ENCODE results near the gene FFAR2. TPM values are rescaled to one million over a fixed set of nuclear protein-coding genes. Genes with fewer than 3 reads are reported as not detected.
"Not testable (repeated sequence)": the region's sequence is repeated elsewhere in the genome, so short reads cannot be mapped to it uniquely, and the experiment has no call there.

The FFAR2 gene
- total and polyA plus RNA-seq, 4 donors = 0.15 to 2.0 (median 1.2) TPM; not detected in 1

- Histone ChIP-seq H3K4me3 (ENCODE audit: low read length in 2 of 2) (no peak overlapping the region), H3K36me3 (ENCODE audit: control insufficient read depth in 1 of 2, insufficient read depth in 2 of 2, low read length in 1 of 2) (no peaks in the 10 kb centered on the region), H3K4me1 (ENCODE audit: control insufficient read depth in 1 of 2, insufficient read depth in 2 of 2, low read length in 2 of 2) (no peaks in the 10 kb centered on the region), H3K27me3 (ENCODE audit: control insufficient read depth in 1 of 2, insufficient read depth in 2 of 2, low read length in 1 of 2) (no peaks in the 10 kb centered on the region), H3K9me3 (ENCODE audit: control insufficient read depth, low read length) (no peaks in the 10 kb centered on the region), H3K27ac (ENCODE audit: low read depth in 1 of 2, low read length in 2 of 2) (no peak overlapping the region)
- ATAC-seq (ENCODE audit: low FRiP score) (no peak), DNase-seq (no peak)
- 84 to 89% methylated on average over 5 of the region's 5 CpGs for WGBS, 2 donors
- intact Hi-C loops (cut with DNase I) = no loop called here
Observed at GRCh38 chr19:35457173-35457572, 9.1 kb downstream of the FFAR2 start.

GRCh38 chr19:35458192-35458591 lies 10.1 kb downstream of the FFAR2 start:
- Histone ChIP-seq H3K9me3 (ENCODE audit: control insufficient read depth, low read length) (no peaks in the 10 kb centered on the region), H3K27ac (ENCODE audit: low read depth in 1 of 2, low read length in 2 of 2) (no peak overlapping the region), H3K27me3 (ENCODE audit: control insufficient read depth in 1 of 2, insufficient read depth in 2 of 2, low read length in 1 of 2) (no peaks in the 10 kb centered on the region), H3K36me3 (ENCODE audit: control insufficient read depth in 1 of 2, insufficient read depth in 2 of 2, low read length in 1 of 2) (no peaks in the 10 kb centered on the region), H3K4me1 (ENCODE audit: control insufficient read depth in 1 of 2, insufficient read depth in 2 of 2, low read length in 2 of 2) (no peaks in the 10 kb centered on the region), H3K4me3 (ENCODE audit: low read length in 2 of 2) (no peak overlapping the region)
- DNase-seq (no peak), ATAC-seq (ENCODE audit: low FRiP score) (no peak)
- WGBS, 2 donors = 70 to 88% methylated on average over 1 of the region's 1 CpG
- intact Hi-C loops (cut with DNase I) = no loop called here

- intact Hi-C loops (cut with DNase I) = no loop called here
- H3K4me1 ChIP-seq (ENCODE audit: control insufficient read depth in 1 of 2, insufficient read depth in 2 of 2, low read length in 2 of 2) = no peaks in the 10 kb centered on the region
- no peaks in the 10 kb centered on the region for H3K27me3 ChIP-seq (ENCODE audit: control insufficient read depth in 1 of 2, insufficient read depth in 2 of 2, low read length in 1 of 2)
- no peaks in the 10 kb centered on the region for H3K9me3 ChIP-seq (ENCODE audit: control insufficient read depth, low read length)
- ATAC-seq (ENCODE audit: low FRiP score) = peak; percentile 36
- no peaks in the 10 kb centered on the region for H3K36me3 ChIP-seq (ENCODE audit: control insufficient read depth in 1 of 2, insufficient read depth in 2 of 2, low read length in 1 of 2)
- no peak overlapping the region for H3K4me3 ChIP-seq (ENCODE audit: low read length in 2 of 2)
- WGBS, 2 donors = 56 to 59% methylated on average over 10 of the region's 10 CpGs
- H3K27ac ChIP-seq (ENCODE audit: low read depth in 1 of 2, low read length in 2 of 2) = no peak overlapping the region
- no peak for DNase-seq
Observed at GRCh38 chr19:35458731-35459391, 10.8 kb downstream of the FFAR2 start.

GRCh38 chr19:35459414-35460082 lies 11.5 kb downstream of the FFAR2 start:
- Histone ChIP-seq H3K4me1 (ENCODE audit: control insufficient read depth in 1 of 2, insufficient read depth in 2 of 2, low read length in 2 of 2) (no peaks in the 10 kb centered on the region), H3K4me3 (ENCODE audit: low read length in 2 of 2) (no peak overlapping the region), H3K36me3 (ENCODE audit: control insufficient read depth in 1 of 2, insufficient read depth in 2 of 2, low read length in 1 of 2) (no peaks in the 10 kb centered on the region), H3K27me3 (ENCODE audit: control insufficient read depth in 1 of 2, insufficient read depth in 2 of 2, low read length in 1 of 2) (no peaks in the 10 kb centered on the region), H3K9me3 (ENCODE audit: control insufficient read depth, low read length) (no peaks in the 10 kb centered on the region), H3K27ac (ENCODE audit: low read depth in 1 of 2, low read length in 2 of 2) (no peak overlapping the region)
- WGBS, 2 donors = 42 to 46% methylated on average over 14 of the region's 14 CpGs
- DNase-seq (peak in 1 of 2 donors; percentile 77), ATAC-seq (ENCODE audit: low FRiP score) (peak; percentile 33)
- intact Hi-C loops (cut with DNase I) = no loop called here

- DNase-seq (no peak), ATAC-seq (ENCODE audit: low FRiP score) (no peak)
- Histone ChIP-seq H3K4me1 (ENCODE audit: control insufficient read depth in 1 of 2, insufficient read depth in 2 of 2, low read length in 2 of 2) (no peaks in the 10 kb centered on the region), H3K36me3 (ENCODE audit: control insufficient read depth in 1 of 2, insufficient read depth in 2 of 2, low read length in 1 of 2) (no peaks in the 10 kb centered on the region), H3K9me3 (ENCODE audit: control insufficient read depth, low read length) (no peaks in the 10 kb centered on the region), H3K27me3 (ENCODE audit: control insufficient read depth in 1 of 2, insufficient read depth in 2 of 2, low read length in 1 of 2) (no peaks in the 10 kb centered on the region), H3K4me3 (ENCODE audit: low read length in 2 of 2) (no peak overlapping the region), H3K27ac (ENCODE audit: low read depth in 1 of 2, low read length in 2 of 2) (no peak overlapping the region)
- intact Hi-C loops (cut with DNase I) = no loop called here
- 88% methylated on average over 10 of the region's 10 CpGs for WGBS, 2 donors
Observed at GRCh38 chr19:35460608-35461007, 12.6 kb downstream of the FFAR2 start.

- Histone ChIP-seq H3K4me1 (ENCODE audit: control insufficient read depth in 1 of 2, insufficient read depth in 2 of 2, low read length in 2 of 2) (no peaks in the 10 kb centered on the region), H3K27ac (ENCODE audit: low read depth in 1 of 2, low read length in 2 of 2) (no peak overlapping the region), H3K27me3 (ENCODE audit: control insufficient read depth in 1 of 2, insufficient read depth in 2 of 2, low read length in 1 of 2) (no peaks in the 10 kb centered on the region), H3K4me3 (ENCODE audit: low read length in 2 of 2) (no peak overlapping the region), H3K9me3 (ENCODE audit: control insufficient read depth, low read length) (no peaks in the 10 kb centered on the region), H3K36me3 (ENCODE audit: control insufficient read depth in 1 of 2, insufficient read depth in 2 of 2, low read length in 1 of 2) (no peaks in the 10 kb centered on the region)
- 63 to 64% methylated on average over 9 of the region's 9 CpGs for WGBS, 2 donors
- intact Hi-C loops (cut with DNase I) = no loop called here
- ATAC-seq (ENCODE audit: low FRiP score) = no peak
- DNase-seq = no peak
Observed at GRCh38 chr19:35461060-35461459, 13.0 kb downstream of the FFAR2 start.

- H3K4me1 ChIP-seq (ENCODE audit: control insufficient read depth in 1 of 2, insufficient read depth in 2 of 2, low read length in 2 of 2); H3K36me3 ChIP-seq (ENCODE audit: control insufficient read depth in 1 of 2, insufficient read depth in 2 of 2, low read length in 1 of 2); H3K4me3 ChIP-seq (ENCODE audit: low read length in 2 of 2); H3K27me3 ChIP-seq (ENCODE audit: control insufficient read depth in 1 of 2, insufficient read depth in 2 of 2, low read length in 1 of 2); DNase-seq; intact Hi-C loops (cut with DNase I); H3K27ac ChIP-seq (ENCODE audit: low read depth in 1 of 2, low read length in 2 of 2); H3K9me3 ChIP-seq (ENCODE audit: control insufficient read depth, low read length); ATAC-seq (ENCODE audit: low FRiP score): not testable (repeated sequence)
Observed at GRCh38 chr19:35461788-35462187, 13.7 kb downstream of the FFAR2 start.

- Histone ChIP-seq H3K4me3 (ENCODE audit: low read length in 2 of 2) (no peak overlapping the region), H3K27ac (ENCODE audit: low read depth in 1 of 2, low read length in 2 of 2) (no peak overlapping the region), H3K27me3 (ENCODE audit: control insufficient read depth in 1 of 2, insufficient read depth in 2 of 2, low read length in 1 of 2) (no peaks in the 10 kb centered on the region), H3K4me1 (ENCODE audit: control insufficient read depth in 1 of 2, insufficient read depth in 2 of 2, low read length in 2 of 2) (no peaks in the 10 kb centered on the region), H3K9me3 (ENCODE audit: control insufficient read depth, low read length) (no peaks in the 10 kb centered on the region), H3K36me3 (ENCODE audit: control insufficient read depth in 1 of 2, insufficient read depth in 2 of 2, low read length in 1 of 2) (no peaks in the 10 kb centered on the region)
- ATAC-seq (ENCODE audit: low FRiP score) (no peak), DNase-seq (no peak)
- 21 to 31% methylated on average over 6 of the region's 6 CpGs for WGBS, 2 donors
- intact Hi-C loops (cut with DNase I) = no loop called here
Observed at GRCh38 chr19:35462476-35462953, 14.5 kb downstream of the FFAR2 start.

GRCh38 chr19:35462956-35463355 lies 14.9 kb downstream of the FFAR2 start:
- DNase-seq; H3K4me3 ChIP-seq (ENCODE audit: low read length in 2 of 2); H3K9me3 ChIP-seq (ENCODE audit: control insufficient read depth, low read length); intact Hi-C loops (cut with DNase I); H3K27ac ChIP-seq (ENCODE audit: low read depth in 1 of 2, low read length in 2 of 2); H3K27me3 ChIP-seq (ENCODE audit: control insufficient read depth in 1 of 2, insufficient read depth in 2 of 2, low read length in 1 of 2); H3K4me1 ChIP-seq (ENCODE audit: control insufficient read depth in 1 of 2, insufficient read depth in 2 of 2, low read length in 2 of 2); H3K36me3 ChIP-seq (ENCODE audit: control insufficient read depth in 1 of 2, insufficient read depth in 2 of 2, low read length in 1 of 2); ATAC-seq (ENCODE audit: low FRiP score): not testable (repeated sequence)
- WGBS, 2 donors = 81 to 84% methylated on average over 7 of the region's 7 CpGs

Data from aorta (tissue), 5 donors.